ENCODE results near the gene CAMTA1.

CAMTA1 gene

GRCh38 chr1:7229186-7229585 lies 443.9 kb downstream of the CAMTA1 start:
- no peaks in the 10 kb centered on the region for H3K9me3 ChIP-seq (ENCODE audit: control insufficient read depth, low read length)
- H3K4me1 ChIP-seq (ENCODE audit: control insufficient read depth, insufficient read depth, low read length, poor library complexity, severe bottlenecking), result no peaks in the 10 kb centered on the region
- 73 to 88% methylated on average over 3 of the region's 4 CpGs for WGBS, 2 experiments (ENCODE audit: insufficient coverage in 2 of 2)
- H3K36me3 ChIP-seq (ENCODE audit: control insufficient read depth, insufficient read depth, low read length), result no peaks in the 10 kb centered on the region
- no peak overlapping the region for H3K27ac ChIP-seq (ENCODE audit: low read depth, low read length, severe bottlenecking)
- no peak overlapping the region for H3K4me3 ChIP-seq (ENCODE audit: extremely low read depth, insufficient read depth, low read length, poor library complexity, severe bottlenecking)

- no peaks in the 10 kb centered on the region for H3K4me1 ChIP-seq (ENCODE audit: control insufficient read depth, insufficient read depth, low read length, poor library complexity, severe bottlenecking)
- H3K27ac ChIP-seq (ENCODE audit: low read depth, low read length, severe bottlenecking), result no peak overlapping the region
- H3K36me3 ChIP-seq (ENCODE audit: control insufficient read depth, insufficient read depth, low read length), result no peaks in the 10 kb centered on the region
- no peak overlapping the region for H3K4me3 ChIP-seq (ENCODE audit: extremely low read depth, insufficient read depth, low read length, poor library complexity, severe bottlenecking)
- 81 to 83% methylated on average over 13 to 14 of the region's 20 CpGs for WGBS, 2 experiments (ENCODE audit: insufficient coverage in 2 of 2)
- no peaks in the 10 kb centered on the region for H3K9me3 ChIP-seq (ENCODE audit: control insufficient read depth, low read length)
These were observed 444.7 kb downstream of the CAMTA1 start for GRCh38 chr1:7229696-7230631.

- no peaks in the 10 kb centered on the region for H3K9me3 ChIP-seq (ENCODE audit: control insufficient read depth, low read length)
- H3K36me3 ChIP-seq (ENCODE audit: control insufficient read depth, insufficient read depth, low read length), result no peaks in the 10 kb centered on the region
- no peak overlapping the region for H3K27ac ChIP-seq (ENCODE audit: low read depth, low read length, severe bottlenecking)
- H3K4me1 ChIP-seq (ENCODE audit: control insufficient read depth, insufficient read depth, low read length, poor library complexity, severe bottlenecking), result no peaks in the 10 kb centered on the region
- no peak overlapping the region for H3K4me3 ChIP-seq (ENCODE audit: extremely low read depth, insufficient read depth, low read length, poor library complexity, severe bottlenecking)
- WGBS, 2 experiments (ENCODE audit: insufficient coverage in 2 of 2), result 94 to 98% methylated on average over 10 to 11 of the region's 15 CpGs
These were observed 447.4 kb downstream of the CAMTA1 start for GRCh38 chr1:7232441-7233236.

GRCh38 chr1:7233237-7233540 lies 447.9 kb downstream of the CAMTA1 start:
- H3K4me3 ChIP-seq (ENCODE audit: extremely low read depth, insufficient read depth, low read length, poor library complexity, severe bottlenecking), result no peak overlapping the region
- no peak overlapping the region for H3K27ac ChIP-seq (ENCODE audit: low read depth, low read length, severe bottlenecking)
- H3K36me3 ChIP-seq (ENCODE audit: control insufficient read depth, insufficient read depth, low read length), result no peaks in the 10 kb centered on the region
- no peaks in the 10 kb centered on the region for H3K9me3 ChIP-seq (ENCODE audit: control insufficient read depth, low read length)
- WGBS, 2 experiments (ENCODE audit: insufficient coverage in 2 of 2), result 95 to 96% methylated on average over 4 to 5 of the region's 6 CpGs
- H3K4me1 ChIP-seq (ENCODE audit: control insufficient read depth, insufficient read depth, low read length, poor library complexity, severe bottlenecking), result no peaks in the 10 kb centered on the region

GRCh38 chr1:7233646-7234470 lies 448.6 kb downstream of the CAMTA1 start:
- Histone ChIP-seq H3K9me3 (ENCODE audit: control insufficient read depth, low read length) (no peaks in the 10 kb centered on the region), H3K4me3 (ENCODE audit: extremely low read depth, insufficient read depth, low read length, poor library complexity, severe bottlenecking) (no peak overlapping the region), H3K27ac (ENCODE audit: low read depth, low read length, severe bottlenecking) (no peak overlapping the region), H3K36me3 (ENCODE audit: control insufficient read depth, insufficient read depth, low read length) (no peaks in the 10 kb centered on the region), H3K4me1 (ENCODE audit: control insufficient read depth, insufficient read depth, low read length, poor library complexity, severe bottlenecking) (no peaks in the 10 kb centered on the region)
- WGBS, 2 experiments (ENCODE audit: insufficient coverage in 2 of 2), result 96 to 97% methylated on average over 22 to 28 of the region's 28 CpGs

- Histone ChIP-seq H3K9me3 (ENCODE audit: control insufficient read depth, low read length) (no peaks in the 10 kb centered on the region), H3K27ac (ENCODE audit: low read depth, low read length, severe bottlenecking) (no peak overlapping the region), H3K36me3 (ENCODE audit: control insufficient read depth, insufficient read depth, low read length) (no peaks in the 10 kb centered on the region), H3K4me3 (ENCODE audit: extremely low read depth, insufficient read depth, low read length, poor library complexity, severe bottlenecking) (no peak overlapping the region), H3K4me1 (ENCODE audit: control insufficient read depth, insufficient read depth, low read length, poor library complexity, severe bottlenecking) (no peaks in the 10 kb centered on the region)
- WGBS, 2 experiments (ENCODE audit: insufficient coverage in 2 of 2), result 94 to 95% methylated on average over 6 to 9 of the region's 9 CpGs
These were observed 449.2 kb downstream of the CAMTA1 start for GRCh38 chr1:7234471-7234755.

GRCh38 chr1:7235871-7236517 lies 450.7 kb downstream of the CAMTA1 start:
- H3K36me3 ChIP-seq (ENCODE audit: control insufficient read depth, insufficient read depth, low read length), result no peaks in the 10 kb centered on the region
- no peak overlapping the region for H3K27ac ChIP-seq (ENCODE audit: low read depth, low read length, severe bottlenecking)
- no peaks in the 10 kb centered on the region for H3K4me1 ChIP-seq (ENCODE audit: control insufficient read depth, insufficient read depth, low read length, poor library complexity, severe bottlenecking)
- no peak overlapping the region for H3K4me3 ChIP-seq (ENCODE audit: extremely low read depth, insufficient read depth, low read length, poor library complexity, severe bottlenecking)
- 87 to 92% methylated on average over 7 to 8 of the region's 17 CpGs for WGBS, 2 experiments (ENCODE audit: insufficient coverage in 2 of 2)
- no peaks in the 10 kb centered on the region for H3K9me3 ChIP-seq (ENCODE audit: control insufficient read depth, low read length)

GRCh38 chr1:7236844-7237515 lies 451.7 kb downstream of the CAMTA1 start:
- Histone ChIP-seq H3K27ac (ENCODE audit: low read depth, low read length, severe bottlenecking) (no peak overlapping the region), H3K36me3 (ENCODE audit: control insufficient read depth, insufficient read depth, low read length) (no peaks in the 10 kb centered on the region), H3K4me3 (ENCODE audit: extremely low read depth, insufficient read depth, low read length, poor library complexity, severe bottlenecking) (no peak overlapping the region), H3K4me1 (ENCODE audit: control insufficient read depth, insufficient read depth, low read length, poor library complexity, severe bottlenecking) (no peaks in the 10 kb centered on the region), H3K9me3 (ENCODE audit: control insufficient read depth, low read length) (no peaks in the 10 kb centered on the region)
- 75 to 93% methylated on average over 4 to 6 of the region's 6 CpGs for WGBS, 2 experiments (ENCODE audit: insufficient coverage in 2 of 2)

- Histone ChIP-seq H3K27ac (ENCODE audit: low read depth, low read length, severe bottlenecking) (no peak overlapping the region), H3K36me3 (ENCODE audit: control insufficient read depth, insufficient read depth, low read length) (no peaks in the 10 kb centered on the region), H3K4me3 (ENCODE audit: extremely low read depth, insufficient read depth, low read length, poor library complexity, severe bottlenecking) (no peak overlapping the region), H3K9me3 (ENCODE audit: control insufficient read depth, low read length) (no peaks in the 10 kb centered on the region), H3K4me1 (ENCODE audit: control insufficient read depth, insufficient read depth, low read length, poor library complexity, severe bottlenecking) (peaks cover 20% of the 10 kb centered on the region)
- 92 to 98% methylated on average over 6 of the region's 6 CpGs for WGBS, 2 experiments (ENCODE audit: insufficient coverage in 2 of 2)
These were observed 461.9 kb downstream of the CAMTA1 start for GRCh38 chr1:7247158-7247557.
